IPS-20b (cell line): ENCODE data around the gene SHC1.

Experiments used
- H3K27ac ChIP-seq: one replicate; pipeline ENCODE4 v1.5.1; 2013; ENCODE audit warnings: low read length
- H3K27me3 ChIP-seq: 2 replicates; pipeline ENCODE4 v1.6.1; 2013; ENCODE audit warnings: mild to moderate bottlenecking, low read length, inconsistent platforms; ENCODE audit not compliant: insufficient read depth
- H3K36me3 ChIP-seq: 2 replicates; pipeline ENCODE4 v1.6.1; 2013; ENCODE audit warnings: low read depth, mild to moderate bottlenecking, inconsistent platforms, low read length, moderate library complexity; ENCODE audit not compliant: insufficient read depth
- H3K4me1 ChIP-seq: 2 replicates; pipeline ENCODE4 v1.6.1; 2013; ENCODE audit warnings: mild to moderate bottlenecking, control low read depth, inconsistent platforms, low read length, moderate library complexity; ENCODE audit not compliant: insufficient read depth
- H3K4me3 ChIP-seq: 2 replicates; pipeline ENCODE4 v1.5.1; 2013; ENCODE audit warnings: mild to moderate bottlenecking, low read length, inconsistent platforms
- H3K9ac ChIP-seq: 2 replicates; pipeline ENCODE4 v1.6.1; 2013; ENCODE audit warnings: low read depth, mild to moderate bottlenecking, inconsistent platforms, low read length, moderate library complexity
- H3K9me3 ChIP-seq: 2 replicates; pipeline ENCODE4 v1.6.1; 2013; ENCODE audit warnings: mild to moderate bottlenecking, low read depth, low read length, inconsistent platforms; ENCODE audit not compliant: insufficient read depth

SHC1 gene

GRCh38 chr1:154936555-154937084 lies 33.9 kb downstream of the SHC1 start, which contains the start of gene PMVK:
Gene PMVK (minus strand): TSS chr1:154936719. CDS start chr1:154936685, 34 bp downstream.
- Histone ChIP-seq H3K27ac (peak within 1 kb of the TSS; percentile 93), H3K36me3 (no peaks in the 10 kb centered on the region), H3K4me1 (peaks cover 10% of the 10 kb centered on the region; the same call in 1 of the 2 replicates), H3K27me3 (peaks cover 5% of the 10 kb centered on the region; the same call in 1 of the 2 replicates), H3K9me3 (no peaks in the 10 kb centered on the region), H3K9ac (peak within 1 kb of the TSS; percentile 97), H3K4me3 (peak within 1 kb of the TSS; percentile 73)

GRCh38 chr1:154935749-154936554 lies 34.6 kb downstream of the SHC1 start:
- Histone ChIP-seq H3K36me3 (no peaks in the 10 kb centered on the region), H3K27me3 (peaks cover 5% of the 10 kb centered on the region; the same call in 1 of the 2 replicates), H3K9me3 (no peaks in the 10 kb centered on the region), H3K4me1 (peaks cover 10% of the 10 kb centered on the region; the same call in 1 of the 2 replicates), H3K9ac (peak overlapping the region; percentile 97), H3K27ac (peak overlapping the region; percentile 93), H3K4me3 (peak overlapping the region; percentile 73)

- H3K9me3 ChIP-seq, result no peaks in the 10 kb centered on the region
- no peak overlapping the region for H3K27ac ChIP-seq
- H3K36me3 ChIP-seq, result no peaks in the 10 kb centered on the region
- H3K4me3 ChIP-seq, result no peak overlapping the region
- H3K27me3 ChIP-seq, result peaks cover 5% of the 10 kb centered on the region; the same call in 1 of the 2 replicates
- H3K9ac ChIP-seq, result no peak overlapping the region
- 0 out of 2 replicates have a peak, but pooled peaks cover 2% of the 10 kb centered on the region for H3K4me1 ChIP-seq
Observed at GRCh38 chr1:154934358-154934948, 36.1 kb downstream of the SHC1 start.

GRCh38 chr1:154931940-154932487 lies 38.5 kb downstream of the SHC1 start:
- Histone ChIP-seq H3K9me3 (no peaks in the 10 kb centered on the region), H3K27ac (no peak overlapping the region), H3K4me3 (no peak overlapping the region), H3K4me1 (0 out of 2 replicates have a peak, but pooled peaks cover 2% of the 10 kb centered on the region), H3K36me3 (peaks cover 9% of the 10 kb centered on the region; the same call in 1 of the 2 replicates), H3K9ac (no peak overlapping the region), H3K27me3 (peaks cover 5% of the 10 kb centered on the region; the same call in 1 of the 2 replicates)

- no peaks in the 10 kb centered on the region for H3K9me3 ChIP-seq
- no peak overlapping the region for H3K4me3 ChIP-seq
- H3K9ac ChIP-seq, result no peak overlapping the region
- no peaks in the 10 kb centered on the region for H3K27me3 ChIP-seq
- peaks cover 40% of the 10 kb centered on the region for H3K36me3 ChIP-seq
- no peak overlapping the region for H3K27ac ChIP-seq
- no peaks in the 10 kb centered on the region for H3K4me1 ChIP-seq
Observed at GRCh38 chr1:154926201-154926600, 44.3 kb downstream of the SHC1 start.

GRCh38 chr1:154925335-154926170 lies 45.0 kb downstream of the SHC1 start:
- Histone ChIP-seq H3K4me3 (no peak overlapping the region), H3K27me3 (no peaks in the 10 kb centered on the region), H3K27ac (no peak overlapping the region), H3K36me3 (peaks cover 40% of the 10 kb centered on the region), H3K9ac (no peak overlapping the region), H3K9me3 (no peaks in the 10 kb centered on the region), H3K4me1 (no peaks in the 10 kb centered on the region)

- H3K4me1 ChIP-seq, result no peaks in the 10 kb centered on the region
- peaks cover 35% of the 10 kb centered on the region for H3K36me3 ChIP-seq
Observed at GRCh38 chr1:154923695-154924094, 46.9 kb downstream of the SHC1 start.

GRCh38 chr1:154913273-154913672 lies 57.3 kb downstream of the SHC1 start:
- Histone ChIP-seq H3K4me1 (no peaks in the 10 kb centered on the region), H3K9ac (no peak overlapping the region), H3K36me3 (no peaks in the 10 kb centered on the region), H3K4me3 (no peak overlapping the region), H3K27me3 (no peaks in the 10 kb centered on the region), H3K9me3 (peaks cover 8% of the 10 kb centered on the region; the same call in 1 of the 2 replicates), H3K27ac (no peak overlapping the region)

More at GRCh38 chr1:154923695-154924094, 46.9 kb downstream of the SHC1 start:
- no peak overlapping the region for H3K9ac ChIP-seq
- no peaks in the 10 kb centered on the region for H3K9me3 ChIP-seq
- no peak overlapping the region for H3K4me3 ChIP-seq
- no peak overlapping the region for H3K27ac ChIP-seq
- no peaks in the 10 kb centered on the region for H3K27me3 ChIP-seq

GRCh38 chr1:154912755-154913154 lies 57.8 kb downstream of the SHC1 start:
- Histone ChIP-seq H3K4me1 (no peaks in the 10 kb centered on the region), H3K9me3 (peaks cover 13% of the 10 kb centered on the region), H3K27ac (no peak overlapping the region), H3K9ac (no peak overlapping the region), H3K27me3 (no peaks in the 10 kb centered on the region), H3K36me3 (no peaks in the 10 kb centered on the region), H3K4me3 (no peak overlapping the region)
